ENCODE measurements around the gene ESYT3. TPM values are rescaled to one million over a fixed set of nuclear protein-coding genes. Genes with fewer than 3 reads are reported as not detected.
"Not testable (repeated sequence)": the region's sequence is repeated elsewhere in the genome, so short reads cannot be mapped to it uniquely, and the experiment has no call there.

ESYT3 gene
- polyA plus RNA-seq, 2 donors, result 0.56 to 0.63 TPM

GRCh38 chr3:138496436-138496835 is 62.0 kb downstream of the ESYT3 start:
- H3K4me3 ChIP-seq (ENCODE audit: low read depth in 1 of 2, low read length in 2 of 2), result no peak overlapping the region
- WGBS, 2 donors, result 80 to 86% methylated on average over 2 of the region's 2 CpGs
- H3K27ac ChIP-seq (ENCODE audit: low read depth in 2 of 2, low read length in 1 of 2), result no peak overlapping the region
- peaks cover 6 to 8% of the 10 kb centered on the region in 2 donors for H3K36me3 ChIP-seq (ENCODE audit: control insufficient read depth in 2 of 2, insufficient read depth in 2 of 2, low read length in 1 of 2)
- peaks cover 0 to 3% of the 10 kb centered on the region in 2 donors for H3K9me3 ChIP-seq (ENCODE audit: control insufficient read depth in 2 of 2, insufficient read depth in 1 of 2, low read depth in 1 of 2, low read length in 1 of 2)
- no peaks in the 10 kb centered on the region for H3K27me3 ChIP-seq (ENCODE audit: control insufficient read depth in 1 of 2, insufficient read depth in 2 of 2, low read length in 2 of 2)
- no peaks in the 10 kb centered on the region for H3K4me1 ChIP-seq (ENCODE audit: control insufficient read depth in 2 of 2, insufficient read depth in 2 of 2, low read length in 1 of 2)

DNA sequence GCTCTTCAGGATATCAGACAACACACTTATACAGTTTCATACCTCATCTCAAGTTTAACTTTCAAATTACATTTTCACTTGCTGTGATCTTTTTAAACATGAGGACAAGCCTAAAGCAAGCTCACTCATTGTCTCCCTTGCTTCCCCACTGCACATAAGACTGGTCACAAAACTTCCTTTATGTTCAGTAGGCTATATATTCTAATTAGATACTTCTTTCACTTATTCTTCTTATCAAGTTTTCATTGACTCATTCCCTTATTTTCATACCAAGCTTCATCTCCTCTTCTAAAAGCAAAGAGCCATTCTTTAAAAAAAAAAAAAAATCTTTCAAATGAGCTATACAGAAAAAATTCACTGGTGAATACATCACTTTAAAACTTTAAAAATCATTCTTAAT is 62.6 kb downstream of the ESYT3 start:
- H3K4me1 ChIP-seq (ENCODE audit: control insufficient read depth in 2 of 2, insufficient read depth in 2 of 2, low read length in 1 of 2), result no peaks in the 10 kb centered on the region
- peaks cover 6 to 8% of the 10 kb centered on the region in 2 donors for H3K36me3 ChIP-seq (ENCODE audit: control insufficient read depth in 2 of 2, insufficient read depth in 2 of 2, low read length in 1 of 2)
- H3K9me3 ChIP-seq (ENCODE audit: control insufficient read depth in 2 of 2, insufficient read depth in 1 of 2, low read depth in 1 of 2, low read length in 1 of 2), result peaks cover 0 to under 1% of the 10 kb centered on the region in 2 donors
- H3K4me3 ChIP-seq (ENCODE audit: low read depth in 1 of 2, low read length in 2 of 2), result no peak overlapping the region
- no peak overlapping the region for H3K27ac ChIP-seq (ENCODE audit: low read depth in 2 of 2, low read length in 1 of 2)
- H3K27me3 ChIP-seq (ENCODE audit: control insufficient read depth in 1 of 2, insufficient read depth in 2 of 2, low read length in 2 of 2), result no peaks in the 10 kb centered on the region

DNA sequence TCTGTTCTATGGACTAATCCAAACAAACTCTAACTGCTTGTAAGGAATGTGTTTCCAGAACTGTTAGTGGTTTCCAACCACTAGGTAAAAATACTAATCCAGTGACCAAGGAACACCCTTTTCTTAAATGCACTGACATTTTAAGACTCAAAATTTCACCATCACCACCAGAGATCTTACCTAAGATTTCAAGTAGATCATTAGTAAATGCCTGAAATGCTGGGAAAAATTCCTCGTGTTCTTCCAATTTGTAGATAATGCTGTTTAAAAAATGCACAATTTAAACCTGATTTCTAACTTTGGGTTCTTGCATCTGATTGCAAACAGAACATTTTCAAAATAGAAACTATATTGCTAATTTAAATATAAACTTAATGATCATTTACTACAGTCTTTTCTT is 63.4 kb downstream of the ESYT3 start:
- no peaks in the 10 kb centered on the region for H3K4me1 ChIP-seq (ENCODE audit: control insufficient read depth in 2 of 2, insufficient read depth in 2 of 2, low read length in 1 of 2)
- WGBS, 2 donors, result 90 to 99% methylated on average over 1 of the region's 1 CpG
- no peaks in the 10 kb centered on the region for H3K9me3 ChIP-seq (ENCODE audit: control insufficient read depth in 2 of 2, insufficient read depth in 1 of 2, low read depth in 1 of 2, low read length in 1 of 2)
- H3K27me3 ChIP-seq (ENCODE audit: control insufficient read depth in 1 of 2, insufficient read depth in 2 of 2, low read length in 2 of 2), result no peaks in the 10 kb centered on the region
- peaks cover 5 to 8% of the 10 kb centered on the region in 2 donors for H3K36me3 ChIP-seq (ENCODE audit: control insufficient read depth in 2 of 2, insufficient read depth in 2 of 2, low read length in 1 of 2)
- no peak overlapping the region for H3K27ac ChIP-seq (ENCODE audit: low read depth in 2 of 2, low read length in 1 of 2)
- H3K4me3 ChIP-seq (ENCODE audit: low read depth in 1 of 2, low read length in 2 of 2), result no peak overlapping the region

GRCh38 chr3:138498991-138499390 is 64.6 kb downstream of the ESYT3 start:
- Histone ChIP-seq H3K27me3 (ENCODE audit: control insufficient read depth in 1 of 2, insufficient read depth in 2 of 2, low read length in 2 of 2) (no peaks in the 10 kb centered on the region), H3K36me3 (ENCODE audit: control insufficient read depth in 2 of 2, insufficient read depth in 2 of 2, low read length in 1 of 2) (peaks cover 0 to 2% of the 10 kb centered on the region in 2 donors), H3K27ac (ENCODE audit: low read depth in 2 of 2, low read length in 1 of 2) (no peak overlapping the region), H3K4me3 (ENCODE audit: low read depth in 1 of 2, low read length in 2 of 2) (no peak overlapping the region), H3K9me3 (ENCODE audit: control insufficient read depth in 2 of 2, insufficient read depth in 1 of 2, low read depth in 1 of 2, low read length in 1 of 2) (no peaks in the 10 kb centered on the region), H3K4me1 (ENCODE audit: control insufficient read depth in 2 of 2, insufficient read depth in 2 of 2, low read length in 1 of 2) (no peaks in the 10 kb centered on the region)

- Histone ChIP-seq H3K4me1 (ENCODE audit: control insufficient read depth in 2 of 2, insufficient read depth in 2 of 2, low read length in 1 of 2) (no peaks in the 10 kb centered on the region), H3K36me3 (ENCODE audit: control insufficient read depth in 2 of 2, insufficient read depth in 2 of 2, low read length in 1 of 2) (peaks cover 0 to 2% of the 10 kb centered on the region in 2 donors), H3K9me3 (ENCODE audit: control insufficient read depth in 2 of 2, insufficient read depth in 1 of 2, low read depth in 1 of 2, low read length in 1 of 2) (no peaks in the 10 kb centered on the region), H3K4me3 (ENCODE audit: low read depth in 1 of 2, low read length in 2 of 2) (no peak overlapping the region), H3K27me3 (ENCODE audit: control insufficient read depth in 1 of 2, insufficient read depth in 2 of 2, low read length in 2 of 2) (no peaks in the 10 kb centered on the region), H3K27ac (ENCODE audit: low read depth in 2 of 2, low read length in 1 of 2) (no peak overlapping the region)
- WGBS, 2 donors, result 96 to 97% methylated on average over 3 of the region's 3 CpGs
Measured at GRCh38 chr3:138507524-138507923, 73.1 kb downstream of the ESYT3 start.

DNA sequence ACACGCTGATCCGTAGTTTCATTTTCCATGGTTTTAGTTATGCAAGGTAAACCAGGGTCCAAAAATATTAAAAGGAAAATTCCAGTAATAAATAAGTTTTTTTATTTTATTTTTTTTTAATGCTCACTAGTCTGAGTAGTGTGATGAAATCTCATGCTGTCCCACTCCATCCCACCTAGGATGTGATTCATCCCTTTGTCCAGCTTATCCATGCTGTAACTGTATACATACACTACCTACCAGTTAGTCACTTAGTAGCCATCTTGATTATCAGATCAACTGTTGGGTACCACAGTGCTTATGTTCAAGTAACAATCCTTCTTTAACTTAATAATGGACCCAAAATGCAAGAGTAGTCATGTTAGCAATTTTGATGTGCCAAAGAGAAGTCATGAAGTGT is 75.2 kb downstream of the ESYT3 start:
- Histone ChIP-seq H3K36me3 (ENCODE audit: control insufficient read depth in 2 of 2, insufficient read depth in 2 of 2, low read length in 1 of 2) (no peaks in the 10 kb centered on the region), H3K9me3 (ENCODE audit: control insufficient read depth in 2 of 2, insufficient read depth in 1 of 2, low read depth in 1 of 2, low read length in 1 of 2) (no peaks in the 10 kb centered on the region), H3K27me3 (ENCODE audit: control insufficient read depth in 1 of 2, insufficient read depth in 2 of 2, low read length in 2 of 2) (no peaks in the 10 kb centered on the region), H3K4me1 (ENCODE audit: control insufficient read depth in 2 of 2, insufficient read depth in 2 of 2, low read length in 1 of 2) (no peaks in the 10 kb centered on the region), H3K4me3 (ENCODE audit: low read depth in 1 of 2, low read length in 2 of 2) (no peak overlapping the region), H3K27ac (ENCODE audit: low read depth in 2 of 2, low read length in 1 of 2) (no peak overlapping the region)
- 97 to 99% methylated on average over 2 of the region's 2 CpGs for WGBS, 2 donors

DNA sequence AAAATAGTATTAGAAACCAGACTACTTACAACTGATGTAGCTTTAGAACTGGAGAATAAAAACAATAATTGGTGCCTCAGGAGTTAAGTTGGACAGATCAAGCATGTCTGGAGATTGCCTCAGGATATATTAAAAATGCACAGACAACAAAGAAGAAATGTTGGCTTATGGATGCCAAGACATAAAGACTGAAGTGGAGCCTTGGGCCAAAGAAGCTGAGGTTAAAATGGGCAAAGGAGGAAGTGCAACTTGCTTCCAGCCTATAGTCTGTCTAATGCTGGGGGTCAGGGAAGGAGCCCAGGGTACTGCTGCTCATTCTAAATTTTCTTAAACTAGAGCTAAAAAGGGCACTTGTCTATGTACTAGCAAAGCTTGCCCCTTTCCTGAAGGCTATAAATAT is 77.5 kb downstream of the ESYT3 start:
- Histone ChIP-seq H3K4me3 (ENCODE audit: low read depth in 1 of 2, low read length in 2 of 2) (no peak overlapping the region), H3K36me3 (ENCODE audit: control insufficient read depth in 2 of 2, insufficient read depth in 2 of 2, low read length in 1 of 2) (no peaks in the 10 kb centered on the region), H3K27me3 (ENCODE audit: control insufficient read depth in 1 of 2, insufficient read depth in 2 of 2, low read length in 2 of 2) (no peaks in the 10 kb centered on the region), H3K4me1 (ENCODE audit: control insufficient read depth in 2 of 2, insufficient read depth in 2 of 2, low read length in 1 of 2) (no peaks in the 10 kb centered on the region), H3K9me3 (ENCODE audit: control insufficient read depth in 2 of 2, insufficient read depth in 1 of 2, low read depth in 1 of 2, low read length in 1 of 2) (no peaks in the 10 kb centered on the region), H3K27ac (ENCODE audit: low read depth in 2 of 2, low read length in 1 of 2) (no peak overlapping the region)

- H3K36me3 ChIP-seq (ENCODE audit: control insufficient read depth in 2 of 2, insufficient read depth in 2 of 2, low read length in 1 of 2), result no peaks in the 10 kb centered on the region
- peaks cover 4 to 5% of the 10 kb centered on the region in 2 donors for H3K9me3 ChIP-seq (ENCODE audit: control insufficient read depth in 2 of 2, insufficient read depth in 1 of 2, low read depth in 1 of 2, low read length in 1 of 2)
- H3K4me1 ChIP-seq (ENCODE audit: control insufficient read depth in 2 of 2, insufficient read depth in 2 of 2, low read length in 1 of 2), result no peaks in the 10 kb centered on the region
- no peak overlapping the region for H3K27ac ChIP-seq (ENCODE audit: low read depth in 2 of 2, low read length in 1 of 2)
- WGBS, 2 donors, result 77 to 87% methylated on average over 2 of the region's 2 CpGs
- no peaks in the 10 kb centered on the region for H3K27me3 ChIP-seq (ENCODE audit: control insufficient read depth in 1 of 2, insufficient read depth in 2 of 2, low read length in 2 of 2)
- no peak overlapping the region for H3K4me3 ChIP-seq (ENCODE audit: low read depth in 1 of 2, low read length in 2 of 2)
Measured at GRCh38 chr3:138513090-138513843, 78.9 kb downstream of the ESYT3 start.

DNA sequence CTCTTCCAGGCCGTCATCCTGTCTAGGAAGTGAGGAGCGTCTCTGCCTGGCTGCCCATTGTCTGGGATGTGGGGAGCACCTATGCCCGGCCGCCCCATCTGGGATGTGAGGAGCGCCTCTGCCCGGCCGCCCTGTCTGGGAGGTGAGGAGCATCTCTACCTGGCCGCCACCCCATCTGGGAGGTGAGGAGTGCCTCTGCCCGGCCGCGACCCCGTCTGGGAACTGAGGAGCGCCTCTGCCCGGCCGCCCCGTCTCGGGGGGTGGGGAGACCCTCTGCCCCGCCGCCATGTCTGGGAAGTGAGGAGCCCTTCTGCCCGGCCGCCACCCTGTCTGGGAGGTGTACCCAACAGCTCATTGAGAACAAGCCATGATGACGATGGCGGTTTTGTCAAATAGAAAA is 87.0 kb downstream of the ESYT3 start:
- H3K4me1 ChIP-seq (ENCODE audit: control insufficient read depth in 2 of 2, insufficient read depth in 2 of 2, low read length in 1 of 2); H3K4me3 ChIP-seq (ENCODE audit: low read depth in 1 of 2, low read length in 2 of 2); H3K36me3 ChIP-seq (ENCODE audit: control insufficient read depth in 2 of 2, insufficient read depth in 2 of 2, low read length in 1 of 2); H3K27me3 ChIP-seq (ENCODE audit: control insufficient read depth in 1 of 2, insufficient read depth in 2 of 2, low read length in 2 of 2); H3K27ac ChIP-seq (ENCODE audit: low read depth in 2 of 2, low read length in 1 of 2); H3K9me3 ChIP-seq (ENCODE audit: control insufficient read depth in 2 of 2, insufficient read depth in 1 of 2, low read depth in 1 of 2, low read length in 1 of 2): not testable (repeated sequence)
- 96 to 98% methylated on average over 23 of the region's 23 CpGs for WGBS, 2 donors
